NOMO-1 treated with DMSO at 0.1 percent for 48 hours (cell line): ENCODE measurements around the gene PAPPA.

Source experiments
- DNase-seq: peaks from one replicate; lab custom pipeline; 2025; ENCODE audit not compliant: unreplicated experiment; lab: John Stamatoyannopoulos, UW

PAPPA gene

DNA sequence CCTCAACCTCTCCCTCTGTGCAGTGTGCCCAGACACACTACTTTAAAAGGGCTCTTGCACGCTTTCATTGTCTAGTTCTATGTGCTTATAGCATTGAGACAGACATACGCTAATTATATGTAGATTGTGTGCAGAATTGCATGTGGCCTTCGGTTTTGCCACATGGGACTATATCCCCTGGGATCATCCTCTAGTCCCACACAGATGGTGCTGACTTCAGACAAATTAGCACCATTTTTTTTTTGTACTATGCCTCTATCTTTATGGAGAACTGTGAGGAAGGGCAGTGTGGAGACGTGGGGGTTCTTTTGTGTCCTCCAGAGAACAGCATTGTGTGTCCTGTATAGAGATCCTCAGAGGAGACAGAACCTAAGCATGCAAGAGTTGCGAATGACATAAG lies 29.3 kb downstream of the PAPPA start:
- no peak for DNase-seq

DNA sequence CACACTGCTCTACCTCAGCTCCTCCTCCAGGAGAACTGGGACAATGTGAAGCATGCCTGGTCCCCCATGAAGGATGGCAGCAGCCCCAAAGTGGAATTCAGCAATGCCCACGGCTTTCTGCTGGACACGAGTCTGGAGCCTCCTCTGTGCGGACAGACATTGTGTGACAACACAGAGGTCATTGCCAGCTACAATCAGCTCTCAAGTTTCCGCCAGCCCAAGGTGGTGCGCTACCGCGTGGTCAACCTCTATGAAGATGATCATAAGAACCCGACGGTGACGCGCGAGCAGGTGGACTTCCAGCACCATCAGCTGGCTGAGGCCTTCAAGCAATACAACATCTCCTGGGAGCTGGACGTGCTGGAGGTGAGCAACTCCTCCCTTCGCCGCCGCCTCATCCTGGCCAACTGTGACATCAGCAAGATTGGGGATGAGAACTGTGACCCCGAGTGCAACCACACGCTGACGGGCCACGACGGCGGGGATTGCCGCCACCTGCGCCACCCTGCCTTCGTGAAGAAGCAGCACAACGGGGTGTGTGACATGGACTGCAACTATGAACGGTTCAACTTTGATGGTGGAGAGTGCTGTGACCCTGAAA lies 34.1 kb downstream of the PAPPA start:
- DNase-seq = no peak

DNA sequence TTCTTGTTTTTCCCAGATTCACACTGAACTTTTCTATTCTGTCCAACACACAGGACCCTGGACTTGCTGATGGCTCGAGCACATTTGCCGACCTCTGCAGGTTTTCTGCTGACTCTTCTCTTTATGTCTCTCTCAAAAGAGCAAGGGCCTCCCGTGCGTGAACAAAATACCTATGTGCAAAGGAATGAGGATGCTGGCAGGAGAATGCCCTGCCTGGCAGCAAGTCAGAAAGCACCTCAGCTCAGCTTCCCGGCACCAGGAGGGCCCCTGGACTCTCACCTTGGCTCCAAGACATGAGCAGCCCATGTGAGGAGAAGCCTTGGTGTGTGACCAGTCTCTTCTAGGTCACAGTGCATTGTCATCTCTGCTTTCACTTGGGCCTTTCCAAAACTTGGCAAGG lies 36.1 kb downstream of the PAPPA start:
- no peak for DNase-seq

DNA sequence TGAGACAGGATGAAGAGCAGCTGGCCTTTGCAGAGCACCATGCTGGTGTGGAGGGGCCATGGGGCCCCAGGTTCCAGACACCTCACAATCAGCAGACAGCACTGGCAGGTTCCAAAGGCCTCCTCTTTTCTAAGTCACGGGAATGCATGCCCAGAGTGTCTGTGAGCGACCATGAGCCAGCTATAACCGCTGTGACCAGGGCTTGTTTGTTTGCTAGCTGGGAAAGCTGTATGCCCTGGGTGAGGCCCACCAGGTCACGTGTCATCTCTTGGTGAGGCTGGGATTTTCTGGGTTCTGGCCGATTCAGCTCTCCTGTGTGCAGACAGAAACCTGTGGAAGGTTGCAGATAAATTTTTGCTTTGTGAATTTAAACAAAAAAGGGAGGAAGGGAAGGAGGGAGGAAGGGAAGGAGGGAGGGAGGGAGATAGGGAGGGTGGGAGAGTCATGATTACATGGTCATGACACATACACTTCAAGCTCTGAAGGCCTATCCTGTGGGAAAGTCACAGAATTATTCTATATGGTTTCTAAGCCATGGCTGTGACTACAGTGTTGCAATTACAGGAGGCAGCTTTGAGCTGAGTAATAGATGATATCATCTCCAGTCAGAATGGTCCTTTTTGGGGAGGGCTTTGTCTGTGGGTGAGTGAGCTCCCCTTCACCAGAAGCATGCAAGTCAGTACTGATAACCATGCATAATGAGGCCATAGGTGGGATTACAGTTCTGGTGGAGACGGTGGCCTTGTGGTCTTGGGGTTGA lies 37.2 kb downstream of the PAPPA start:
- DNase-seq = no peak

DNA sequence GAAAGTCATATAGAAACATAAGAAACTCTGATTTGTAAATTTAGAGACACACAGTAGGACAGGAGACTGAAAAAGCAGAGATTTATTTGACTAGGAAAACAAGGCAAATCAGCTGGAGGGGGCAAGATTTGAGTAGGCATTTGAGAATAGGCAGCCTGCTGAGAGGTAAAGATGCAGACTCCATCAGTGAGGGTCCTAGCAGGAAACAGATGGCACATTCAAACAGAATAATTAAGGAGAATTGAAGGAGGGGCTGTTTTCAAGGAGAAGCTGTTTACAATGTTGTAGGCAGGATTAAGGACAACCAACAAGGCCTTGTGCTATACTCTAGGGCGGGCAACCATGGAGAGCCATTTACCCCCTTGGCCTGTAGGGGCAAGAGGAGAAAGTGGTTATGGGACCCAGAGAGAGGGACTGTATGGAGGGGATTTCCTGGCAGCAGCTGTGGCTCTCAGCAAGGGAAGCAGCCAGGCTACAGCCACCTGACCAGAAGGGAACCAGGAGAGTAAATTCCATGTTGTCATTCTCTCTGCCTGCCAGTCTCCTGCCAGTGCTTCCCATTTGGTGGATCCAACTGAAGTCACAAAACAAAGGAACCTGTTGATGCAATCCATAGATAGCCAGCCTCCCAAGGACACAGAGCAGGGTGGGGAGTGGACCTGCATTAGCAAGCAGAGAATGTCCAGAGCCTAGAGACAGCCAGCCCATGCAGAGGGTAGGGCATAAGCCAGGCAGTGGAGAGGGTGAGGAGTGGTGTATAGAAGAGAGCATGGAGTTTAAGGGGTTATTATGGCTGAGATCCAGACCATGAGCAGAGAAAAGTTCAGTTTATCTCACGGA lies 38.2 kb downstream of the PAPPA start:
- DNase-seq = no peak

- no peak for DNase-seq
These were observed 40.0 kb downstream of the PAPPA start for GRCh38 chr9:116193636-116194035.

- no peak for DNase-seq
These were observed 43.2 kb downstream of the PAPPA start for GRCh38 chr9:116196806-116197205.

DNA sequence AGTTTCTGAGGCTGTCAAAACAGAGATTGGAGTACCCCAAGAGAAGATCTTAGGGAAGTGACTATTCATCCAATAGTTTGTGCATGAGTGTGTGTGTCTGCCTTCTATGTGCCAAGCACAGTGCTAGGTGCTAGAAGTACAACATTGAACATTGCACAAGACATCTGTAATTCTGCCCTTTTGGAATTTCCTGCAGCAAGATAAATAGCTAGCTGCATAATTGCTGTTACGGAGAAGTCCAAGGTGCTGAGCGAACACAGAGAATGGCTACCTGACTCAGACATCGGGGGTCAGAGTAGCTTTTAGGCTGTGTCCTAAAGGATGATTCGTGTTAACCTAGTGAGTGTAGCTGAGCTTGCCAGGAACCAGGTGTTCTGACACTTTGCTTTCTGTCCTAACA lies 44.8 kb downstream of the PAPPA start:
- DNase-seq = no peak

GRCh38 chr9:116202219-116202912 lies 48.8 kb downstream of the PAPPA start:
- no peak for DNase-seq

GRCh38 chr9:116204252-116204882 lies 50.8 kb downstream of the PAPPA start:
- DNase-seq = no peak

- no peak for DNase-seq
These were observed 54.0 kb downstream of the PAPPA start for GRCh38 chr9:116207371-116208111.

DNA sequence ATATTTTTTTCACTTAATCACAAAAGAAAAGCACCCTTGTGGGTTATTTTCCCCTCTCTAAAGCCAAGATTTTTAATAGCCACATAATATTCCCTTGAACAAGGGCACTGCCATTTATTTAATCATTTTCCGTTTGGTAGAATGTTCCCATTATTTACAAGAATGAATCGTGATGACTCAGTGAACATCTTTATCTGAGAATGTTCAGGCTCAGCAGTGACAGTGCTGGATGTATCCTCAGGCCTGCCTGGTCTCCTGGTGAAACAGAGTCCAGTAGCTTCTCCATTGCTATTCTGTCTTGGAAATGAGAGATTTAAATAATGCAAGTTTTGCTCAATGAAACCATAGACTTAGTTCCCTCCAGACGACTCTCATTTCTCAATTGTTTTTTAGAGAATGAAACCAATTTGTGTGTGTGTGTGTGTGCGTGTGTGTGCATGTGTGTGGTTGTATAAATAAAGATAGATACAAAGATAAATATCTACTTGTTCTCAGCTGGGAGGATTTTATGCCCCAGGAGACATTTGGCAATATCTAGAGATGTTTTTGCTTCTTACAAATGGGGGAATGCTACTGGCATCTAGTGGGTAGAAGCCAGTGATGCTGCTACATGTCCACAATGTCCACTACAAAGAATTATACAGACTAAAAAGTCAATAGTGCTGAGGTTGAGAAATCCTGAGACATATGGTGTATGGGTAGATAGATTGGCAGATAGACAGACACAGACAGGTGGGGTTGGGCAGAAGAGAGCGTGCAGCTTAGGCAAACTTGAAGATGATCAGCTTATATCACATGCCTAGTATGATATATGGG lies 55.0 kb downstream of the PAPPA start:
- no peak for DNase-seq

- no peak for DNase-seq
These were observed 56.0 kb downstream of the PAPPA start for GRCh38 chr9:116209414-116210116.

DNA sequence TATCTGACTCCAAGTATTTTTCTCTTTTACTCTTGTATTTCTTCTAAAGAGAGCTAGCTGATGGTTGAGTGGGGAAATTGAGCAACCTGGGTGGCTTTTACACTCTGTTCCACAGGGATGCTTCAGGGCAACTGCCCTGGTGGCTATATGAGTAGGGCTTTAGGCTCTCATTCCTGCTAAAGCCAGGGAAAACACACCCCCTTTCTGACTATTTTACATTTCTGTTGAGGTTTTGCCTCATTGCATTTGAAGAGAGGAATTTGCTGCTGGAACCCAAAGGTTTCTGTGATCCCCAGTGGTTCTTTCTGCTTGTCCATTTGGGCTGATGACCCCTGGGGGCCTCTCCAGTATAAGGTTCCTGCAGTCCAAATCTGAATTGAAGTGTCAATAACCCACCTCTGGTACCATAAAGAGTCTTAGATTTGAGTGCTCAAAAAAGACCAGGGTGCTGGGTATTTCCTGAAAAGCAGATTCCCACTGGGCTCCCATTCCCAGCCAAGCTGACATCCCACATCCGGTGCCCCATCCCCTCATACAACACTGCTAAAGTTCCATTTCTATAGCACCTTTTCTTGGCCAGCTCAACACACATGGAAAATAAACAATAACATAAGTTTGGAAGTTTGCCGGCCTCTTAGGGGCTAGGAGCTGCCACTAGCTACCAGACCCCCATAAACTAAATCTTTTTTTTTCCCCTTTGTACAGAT lies 59.5 kb downstream of the PAPPA start:
- DNase-seq = no peak

DNA sequence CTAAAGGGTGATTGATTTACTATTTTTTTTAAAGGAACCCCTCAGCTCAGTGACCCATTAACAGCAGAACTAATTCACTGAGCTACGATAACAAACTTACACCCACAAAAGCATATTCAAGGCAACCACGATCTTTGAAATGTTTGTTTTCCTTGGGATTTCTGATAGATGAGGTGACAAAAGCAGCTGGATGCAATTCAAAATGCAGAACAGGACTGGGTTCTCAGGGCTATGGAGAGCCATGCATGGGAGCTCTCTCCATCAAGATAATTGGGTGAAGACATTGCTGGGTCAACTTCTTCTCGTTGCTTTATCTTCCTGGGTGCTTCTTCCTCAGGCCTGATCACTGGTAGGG lies 60.1 kb downstream of the PAPPA start:
- no peak for DNase-seq

GRCh38 chr9:116218399-116218798 lies 64.8 kb downstream of the PAPPA start:
- no peak for DNase-seq

DNA sequence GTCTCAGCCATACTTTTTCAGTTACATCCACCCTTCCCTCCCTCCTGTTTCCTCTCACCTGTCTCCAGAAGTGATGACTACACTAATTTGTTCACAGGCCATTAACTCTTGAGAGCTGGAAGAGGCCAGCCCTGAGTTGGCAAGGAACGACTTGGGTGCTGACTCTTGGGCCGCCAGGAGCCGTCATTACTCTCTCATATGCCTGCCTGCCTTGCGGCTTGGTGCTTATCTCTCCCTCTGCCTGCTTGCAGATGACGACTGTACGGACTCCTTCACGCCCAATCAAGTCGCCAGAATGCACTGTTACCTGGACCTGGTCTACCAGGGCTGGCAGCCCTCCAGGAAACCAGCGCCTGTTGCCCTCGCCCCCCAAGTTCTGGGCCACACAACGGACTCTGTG lies 66.1 kb downstream of the PAPPA start:
- DNase-seq = no peak

GRCh38 chr9:116223926-116224325 lies 70.3 kb downstream of the PAPPA start:
- no peak for DNase-seq
